ENCODE results near the gene GCK.

Gene GCK

DNA sequence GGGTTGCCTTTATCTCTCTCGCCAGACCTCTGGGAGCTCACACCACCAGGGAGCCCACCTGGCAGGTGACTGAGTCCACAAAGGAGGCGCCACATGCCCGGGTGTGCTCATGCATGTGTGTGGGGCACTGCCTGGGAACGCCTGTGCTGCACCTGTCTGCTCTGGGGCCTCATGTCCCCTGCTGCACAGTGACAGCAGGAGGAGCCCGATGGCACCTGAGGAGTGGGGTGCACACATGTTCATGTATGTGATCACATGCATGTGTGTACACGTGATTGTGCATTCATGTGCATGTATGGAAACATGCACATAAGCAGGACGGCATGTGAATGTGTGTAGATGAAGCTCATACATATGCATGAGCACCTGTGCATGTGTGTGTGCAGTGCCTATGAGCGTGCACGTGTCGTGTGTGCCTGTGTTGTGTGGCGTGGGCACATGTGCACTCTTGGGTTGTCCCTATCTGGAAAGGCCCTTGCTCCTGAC is 33.6 kb upstream of the GCK start:
- no peak for DNase-seq (ENCODE audit: low spot score)

DNA sequence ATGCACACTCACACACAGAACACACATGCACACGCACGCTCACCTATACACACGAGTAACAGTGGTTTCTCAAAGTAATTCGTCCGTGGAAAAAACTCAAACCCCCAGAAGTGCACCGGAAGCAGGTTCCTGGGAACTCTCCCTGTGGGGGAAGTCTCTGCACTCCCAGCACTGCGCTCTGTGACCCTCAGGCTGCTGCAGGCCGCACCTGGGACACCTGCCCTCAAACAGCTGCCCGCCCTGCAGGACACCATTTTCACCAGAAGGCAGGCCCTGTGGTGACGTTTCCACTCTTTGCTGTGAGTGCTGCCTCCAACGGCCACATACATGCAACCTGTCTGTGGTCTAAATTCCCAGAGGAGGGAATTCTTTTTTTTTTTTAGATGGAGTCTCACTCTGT is 32.8 kb upstream of the GCK start:
- DNase-seq (ENCODE audit: low spot score) = no peak

DNA sequence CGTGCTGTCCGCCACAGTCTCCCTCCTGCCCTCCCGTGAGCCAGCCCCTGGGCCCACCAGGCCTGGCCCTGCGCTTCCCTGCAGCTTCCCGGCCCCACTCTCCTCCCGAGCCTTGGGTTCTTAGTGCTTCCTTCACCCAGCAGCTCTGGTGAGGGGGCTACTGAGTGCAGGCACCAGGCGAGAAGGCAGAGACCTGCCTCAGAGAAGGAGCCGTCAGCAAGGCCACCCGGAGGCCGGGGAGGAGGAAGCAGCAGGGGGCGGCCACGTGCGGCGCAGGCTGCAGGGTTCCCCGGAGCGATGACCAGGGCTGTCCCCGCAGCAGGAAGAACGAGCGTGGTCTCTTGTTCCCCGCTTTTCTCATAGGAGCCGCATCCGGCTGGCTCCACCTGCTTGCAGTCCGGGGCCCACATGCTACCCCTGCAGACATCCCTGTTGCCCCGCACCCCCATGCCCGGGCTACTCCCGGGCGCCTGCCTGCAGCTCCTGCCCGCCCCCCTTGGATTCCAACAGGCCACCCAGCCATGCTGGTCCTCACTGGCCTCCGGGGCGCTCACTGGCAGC is 32.1 kb upstream of the GCK start:
- DNase-seq (ENCODE audit: low spot score) = no peak

DNA sequence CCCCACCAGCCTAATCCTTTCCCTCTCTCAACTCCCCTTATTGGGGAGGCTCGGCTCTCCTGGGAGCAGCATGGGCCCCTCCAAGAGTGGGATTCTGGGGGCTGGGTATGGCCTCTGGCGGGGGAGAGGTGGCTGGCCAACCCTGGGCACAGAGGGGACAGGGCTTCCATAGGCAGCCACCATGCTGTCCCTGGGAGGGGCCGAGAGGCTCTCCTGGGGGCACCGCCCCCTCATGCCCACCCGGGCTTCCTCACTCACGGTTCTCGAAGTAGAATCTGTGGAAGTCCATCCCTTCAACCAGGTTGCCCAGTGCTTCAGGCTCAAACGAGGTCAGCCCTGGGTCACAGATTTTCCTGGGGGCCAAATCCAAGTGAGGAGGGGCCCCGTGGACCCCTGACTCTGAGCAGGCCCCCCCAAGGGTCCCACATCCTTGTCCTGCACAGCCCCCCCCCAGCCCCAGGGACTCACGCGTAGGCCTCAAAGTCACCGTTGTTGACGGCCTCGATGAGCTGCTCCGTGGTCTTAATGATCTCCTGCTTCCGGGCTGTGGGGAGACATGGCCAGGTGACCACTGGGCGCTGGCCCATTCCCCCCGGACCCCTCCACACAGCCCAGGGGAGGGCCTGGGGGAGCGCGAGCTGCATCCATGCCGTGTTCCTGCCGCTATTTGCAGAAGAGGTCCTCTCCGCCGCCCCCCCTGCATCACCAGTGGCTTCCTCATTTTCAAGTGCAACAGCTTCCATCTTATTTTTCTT is 31.3 kb upstream of the GCK start:
- DNase-seq (ENCODE audit: low spot score) = no peak

DNA sequence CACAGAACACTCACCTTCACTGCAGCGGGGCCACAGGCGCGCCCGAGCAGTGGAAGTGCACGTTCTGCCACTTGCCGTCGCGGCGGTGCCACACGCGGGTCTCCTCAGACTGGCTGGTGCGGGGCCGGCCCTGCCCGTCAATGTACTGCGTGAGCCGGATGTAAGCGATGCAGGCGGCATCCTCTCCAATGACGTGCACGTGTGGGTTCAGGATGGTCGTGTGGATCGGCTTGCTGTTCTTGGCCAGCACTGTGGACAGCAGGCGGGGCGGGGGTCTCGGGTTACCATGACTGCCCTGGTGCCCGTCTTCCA is 30.8 kb upstream of the GCK start:
- DNase-seq (ENCODE audit: low spot score) = no peak

DNA sequence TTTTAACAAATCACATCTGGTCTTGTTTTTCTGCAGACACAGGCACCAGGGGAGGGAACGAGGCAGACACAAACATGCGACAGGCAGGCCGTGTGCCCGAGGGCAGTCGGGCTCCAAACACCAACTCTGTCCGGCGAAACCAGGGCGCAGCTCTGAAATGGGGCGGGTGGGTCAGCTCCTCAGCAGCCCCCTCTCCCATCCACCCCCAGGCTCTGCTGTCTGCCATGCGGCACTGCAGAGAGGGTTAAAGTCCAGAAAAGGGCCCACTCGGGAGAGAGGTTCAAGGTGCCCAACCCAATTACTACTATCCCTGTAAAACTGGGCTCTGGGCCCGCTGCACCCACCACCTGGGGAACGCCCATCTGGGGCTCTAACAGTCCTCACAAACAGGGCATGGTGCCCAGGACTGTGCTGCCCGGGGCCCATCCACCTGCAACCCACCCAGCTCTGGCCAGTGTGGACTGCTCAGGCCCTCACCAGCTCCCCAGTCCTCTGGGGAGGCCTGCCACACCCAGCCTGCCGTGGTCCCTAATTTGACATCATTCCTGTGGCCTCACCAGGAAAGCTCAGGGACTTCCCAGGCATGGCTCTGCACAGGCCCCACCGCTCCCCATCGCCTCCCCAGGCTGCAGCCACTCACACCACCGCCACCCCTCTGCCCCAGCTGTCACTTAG is 30.3 kb upstream of the GCK start:
- DNase-seq (ENCODE audit: low spot score) = no peak

DNA sequence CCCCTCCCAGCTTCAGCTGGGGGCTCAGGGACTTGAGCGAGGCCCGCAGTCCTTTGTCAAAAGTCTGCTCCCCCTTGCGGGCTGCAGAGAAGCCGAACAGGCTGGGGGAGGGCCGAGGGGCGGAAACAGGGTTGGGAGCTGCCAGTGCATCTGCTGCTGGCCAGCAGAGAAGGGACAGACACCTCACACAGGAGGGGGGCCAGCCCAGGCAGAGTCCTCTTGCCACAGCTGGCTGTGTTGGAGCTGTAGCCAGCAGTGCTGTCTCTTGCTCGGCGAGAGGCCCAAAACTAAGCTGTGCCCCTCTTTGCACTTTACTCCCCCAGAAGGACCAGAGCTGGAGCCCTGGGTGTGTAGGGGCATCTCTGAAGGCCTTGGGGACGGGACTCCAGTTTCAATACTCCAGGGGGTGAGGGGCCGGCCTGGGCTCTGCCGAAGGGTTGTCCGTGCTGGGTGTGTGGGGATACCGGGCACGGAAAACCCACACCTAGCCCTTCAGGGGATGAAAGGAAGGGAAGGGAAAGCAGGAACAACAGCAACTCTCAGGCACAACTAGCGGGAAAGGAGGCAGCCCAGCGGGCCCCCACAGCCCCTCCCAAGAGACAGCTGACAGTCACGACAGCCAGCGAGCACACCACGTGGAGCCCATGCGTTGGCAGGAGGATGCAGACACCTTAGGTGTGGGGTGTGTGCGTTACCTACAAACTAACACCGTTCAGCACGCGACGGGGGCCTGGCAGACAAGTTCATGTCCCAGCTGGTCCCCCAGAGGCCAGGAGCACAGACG is 29.4 kb upstream of the GCK start:
- DNase-seq (ENCODE audit: low spot score) = no peak

DNA sequence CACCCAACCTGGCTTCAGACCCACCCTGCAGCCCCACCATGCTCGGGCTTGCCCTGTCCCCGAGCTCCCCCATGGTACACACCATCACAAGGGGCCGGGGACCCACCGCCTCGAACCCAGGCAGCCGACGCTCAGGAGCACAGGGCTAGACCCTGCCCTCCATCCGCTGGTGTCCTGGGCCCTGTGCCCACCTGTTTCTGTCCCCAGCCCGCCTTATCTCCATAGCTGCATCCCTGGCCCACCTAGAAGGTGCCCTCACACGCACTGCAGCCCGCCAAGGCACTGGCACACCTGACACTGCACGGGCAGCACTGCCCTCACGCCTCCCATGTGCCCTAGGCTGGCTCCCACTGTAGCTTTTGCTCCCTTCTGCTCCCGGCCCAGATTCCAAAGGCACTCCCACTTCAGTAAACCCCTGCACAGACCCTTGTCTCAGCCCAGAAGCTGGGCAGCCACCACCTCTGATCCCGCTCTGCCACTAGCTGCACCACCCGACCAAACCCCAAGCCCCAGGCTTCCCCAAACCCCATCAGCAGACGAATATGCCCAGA is 28.7 kb upstream of the GCK start:
- DNase-seq (ENCODE audit: low spot score) = no peak

DNA sequence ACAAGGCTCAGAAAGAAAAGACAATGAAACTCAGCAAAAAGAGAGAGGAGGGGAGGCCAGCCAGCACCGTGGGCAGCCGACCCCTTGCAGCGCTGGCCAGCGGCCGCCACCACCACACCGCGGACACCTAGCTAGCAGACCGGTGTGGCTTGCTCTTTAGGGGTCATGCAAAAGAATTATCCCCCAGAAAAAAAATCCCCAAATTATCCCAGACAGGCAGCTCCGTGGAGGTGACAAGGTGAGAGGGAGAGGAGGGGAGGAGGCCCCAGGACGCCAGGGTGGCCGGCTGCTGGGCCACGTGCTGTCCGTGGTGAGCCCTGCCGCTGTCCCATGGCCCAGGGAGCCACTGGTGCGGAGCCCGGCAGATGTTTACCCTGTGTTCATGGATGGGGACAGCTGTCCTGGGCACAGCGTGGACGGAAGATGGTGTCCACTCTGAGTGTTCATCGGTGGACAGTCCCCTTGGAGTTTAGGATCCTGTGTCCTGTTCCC is 28.0 kb upstream of the GCK start:
- DNase-seq (ENCODE audit: low spot score) = no peak

DNA sequence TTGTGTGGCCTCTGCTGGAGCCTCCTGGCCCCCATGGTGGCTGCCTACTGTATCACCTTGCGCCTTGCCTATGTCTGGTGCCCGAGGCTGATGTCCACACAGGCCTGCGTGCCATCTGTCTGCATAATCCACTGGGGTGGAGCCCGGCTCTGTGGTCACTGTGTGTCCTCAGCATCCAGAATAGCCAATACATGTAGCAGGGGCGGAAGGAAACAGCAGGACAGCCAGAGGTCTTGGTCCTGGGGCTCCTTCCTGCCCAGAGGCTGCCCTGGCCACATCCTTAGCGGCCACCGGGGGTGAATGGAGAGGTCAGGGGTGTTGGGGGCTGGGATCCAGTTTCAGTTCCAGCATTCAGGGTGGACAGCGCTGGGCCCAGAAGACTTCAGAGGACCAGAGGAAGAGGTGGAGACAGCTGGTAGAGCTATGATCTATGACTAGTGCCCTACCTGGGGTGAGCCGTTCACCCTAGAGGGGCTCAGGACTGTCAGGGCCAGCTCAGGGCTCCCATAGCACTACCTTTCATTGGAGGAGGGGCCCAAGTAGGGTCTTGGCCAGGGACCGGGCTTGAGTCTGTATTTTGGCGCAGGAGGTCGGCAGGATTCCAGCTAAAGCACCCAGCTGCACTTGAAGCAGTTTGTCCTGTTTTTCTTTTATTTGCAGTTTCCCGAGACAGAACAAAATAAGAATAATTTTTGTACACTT is 27.4 kb upstream of the GCK start:
- DNase-seq (ENCODE audit: low spot score) = no peak

DNA sequence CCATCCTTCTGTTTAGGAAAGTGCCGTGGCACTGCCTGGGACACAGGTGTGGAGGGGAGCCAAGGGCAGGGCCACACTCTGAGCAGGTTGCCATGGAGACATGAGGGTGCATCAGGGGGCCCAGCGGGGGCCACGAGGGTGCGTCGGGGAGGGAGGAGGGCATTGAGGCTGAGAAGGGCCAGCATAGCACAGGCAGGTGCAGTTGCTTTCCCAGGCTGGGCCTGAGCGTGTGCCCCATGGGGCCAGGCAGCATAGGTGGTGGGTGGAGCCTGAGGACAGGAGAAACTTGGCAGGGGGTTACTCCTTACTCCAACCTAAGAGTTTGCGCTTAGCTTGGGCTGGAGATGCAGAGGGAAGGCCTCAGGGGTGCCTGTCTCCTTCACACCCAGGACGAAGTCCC is 26.8 kb upstream of the GCK start:
- no peak for DNase-seq (ENCODE audit: low spot score)

DNA sequence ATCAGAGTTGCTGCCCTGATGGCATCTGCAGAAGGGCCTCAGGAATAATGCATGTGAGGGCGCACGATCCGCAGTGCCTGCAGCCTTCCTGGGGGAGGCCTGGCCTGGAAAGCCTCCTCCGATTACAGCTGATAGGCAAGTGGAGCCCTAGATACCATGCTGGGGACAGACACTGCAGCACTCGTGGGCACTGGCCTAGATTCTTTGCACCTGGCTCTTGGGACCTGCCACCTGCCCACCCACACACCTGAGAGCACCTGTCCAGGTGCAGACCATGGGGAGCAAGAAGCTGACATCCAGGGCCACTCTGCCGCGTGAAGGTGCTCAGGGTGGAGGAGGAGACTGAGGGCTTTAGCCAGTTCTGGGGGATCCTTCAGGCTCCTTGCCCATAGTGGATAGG is 26.3 kb upstream of the GCK start:
- no peak for DNase-seq (ENCODE audit: low spot score)

DNA sequence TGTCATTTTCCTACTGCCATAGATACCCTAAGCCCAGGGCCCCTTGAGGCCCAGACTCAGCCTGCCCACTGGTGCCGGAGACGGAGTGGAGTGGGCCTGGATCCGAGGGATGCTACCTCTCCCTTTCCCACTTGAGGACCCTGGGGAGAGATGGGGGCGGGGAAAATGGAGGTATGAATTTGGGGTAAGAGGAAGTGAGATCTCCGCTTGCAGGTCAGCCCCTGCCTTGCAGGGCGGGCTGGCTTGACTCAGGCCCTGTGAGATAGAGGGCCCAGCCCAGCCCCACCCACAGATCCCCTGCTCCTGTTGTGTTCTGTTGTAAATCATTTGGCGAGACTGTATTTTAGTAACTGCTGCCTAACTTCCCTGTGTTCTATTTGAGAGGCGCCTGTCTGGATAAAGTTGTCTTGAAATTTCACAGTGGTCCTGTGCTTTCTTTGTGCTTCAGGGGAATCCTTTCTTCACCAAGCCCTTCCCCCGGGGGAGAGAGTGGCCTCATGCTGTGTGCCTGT is 24.7 kb upstream of the GCK start:
- no peak for DNase-seq (ENCODE audit: low spot score)

DNA sequence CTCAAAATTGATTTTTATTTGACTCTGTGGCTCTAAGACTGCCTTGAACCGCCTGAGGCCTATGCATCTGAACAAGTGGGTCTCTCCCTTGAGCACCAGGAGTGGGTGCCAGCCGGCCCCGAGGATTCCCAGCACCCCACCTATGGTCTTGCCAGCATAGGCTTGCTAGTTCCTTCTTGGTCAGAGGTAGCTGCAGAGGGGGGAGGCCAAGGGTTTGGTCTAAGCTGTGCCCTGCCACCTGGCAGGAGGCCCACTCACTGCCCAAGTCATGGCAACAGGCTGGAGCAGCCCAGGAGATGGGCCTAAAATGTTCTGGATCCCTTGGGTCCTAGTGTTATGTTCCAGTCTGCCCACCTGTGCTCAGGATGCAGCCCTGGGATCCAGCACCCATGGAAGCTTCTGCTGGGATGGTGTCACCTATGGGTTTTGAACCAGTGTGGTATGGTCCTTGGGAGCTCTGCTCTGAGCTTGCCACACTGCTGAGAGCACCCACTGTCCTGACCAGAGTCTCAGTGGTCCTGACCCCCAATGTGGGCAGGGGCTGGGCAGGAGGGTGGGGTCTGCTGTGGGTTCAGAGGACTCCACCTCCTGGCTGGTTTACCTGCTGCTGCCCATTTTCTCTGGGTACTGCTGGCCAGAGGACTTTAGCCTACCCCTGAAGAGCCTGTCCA is 24.1 kb upstream of the GCK start:
- no peak for DNase-seq (ENCODE audit: low spot score)

DNA sequence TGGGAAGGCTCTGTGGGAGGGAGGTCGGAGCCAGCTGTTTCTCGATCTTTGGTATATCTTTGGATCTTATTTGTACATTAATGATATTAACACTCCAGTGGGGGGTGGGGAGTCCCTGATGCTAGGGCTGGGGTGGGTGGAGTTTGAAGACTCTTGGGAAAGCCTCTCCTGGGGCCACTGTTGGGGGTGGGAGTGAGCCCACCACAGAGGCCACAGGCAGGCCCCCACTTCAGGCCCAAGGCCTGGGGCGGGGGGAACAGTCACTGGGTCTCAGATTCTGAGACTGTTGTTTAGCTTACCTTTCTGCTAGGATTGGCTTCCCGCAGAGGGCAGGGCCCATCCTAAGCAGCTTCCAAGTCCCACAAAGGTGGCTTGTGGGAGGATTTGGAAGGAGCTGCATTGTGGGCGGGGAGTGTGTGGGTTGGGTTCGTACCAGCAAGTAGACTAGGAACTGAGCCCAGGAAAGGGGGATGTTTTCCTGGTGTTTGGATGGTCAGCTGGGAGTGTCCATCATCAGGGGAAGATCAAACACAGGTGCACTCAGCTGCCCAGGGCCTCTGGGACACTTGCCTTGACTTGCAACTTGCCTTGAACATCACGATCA is 23.4 kb upstream of the GCK start:
- DNase-seq (ENCODE audit: low spot score) = no peak

DNA sequence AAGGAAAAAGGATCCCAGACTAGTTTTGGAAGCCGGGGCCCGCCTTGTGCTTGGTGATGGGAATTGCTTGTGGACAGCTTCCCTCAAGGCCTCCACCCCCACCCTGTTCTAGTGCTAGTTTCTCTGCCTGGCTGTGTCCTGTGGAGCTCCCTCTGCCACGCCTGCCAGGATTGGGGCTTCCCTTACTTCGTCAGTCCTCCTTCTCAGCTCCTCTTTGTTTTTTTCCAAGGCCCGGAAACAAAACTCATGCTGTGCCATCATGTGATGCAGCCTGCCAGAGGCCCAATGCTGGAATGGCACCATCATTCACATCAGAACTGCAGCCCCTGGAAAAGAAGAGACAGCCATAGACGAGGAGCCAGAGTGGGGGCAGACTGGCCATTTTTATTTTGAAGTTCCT is 22.8 kb upstream of the GCK start:
- DNase-seq (ENCODE audit: low spot score) = no peak

DNA sequence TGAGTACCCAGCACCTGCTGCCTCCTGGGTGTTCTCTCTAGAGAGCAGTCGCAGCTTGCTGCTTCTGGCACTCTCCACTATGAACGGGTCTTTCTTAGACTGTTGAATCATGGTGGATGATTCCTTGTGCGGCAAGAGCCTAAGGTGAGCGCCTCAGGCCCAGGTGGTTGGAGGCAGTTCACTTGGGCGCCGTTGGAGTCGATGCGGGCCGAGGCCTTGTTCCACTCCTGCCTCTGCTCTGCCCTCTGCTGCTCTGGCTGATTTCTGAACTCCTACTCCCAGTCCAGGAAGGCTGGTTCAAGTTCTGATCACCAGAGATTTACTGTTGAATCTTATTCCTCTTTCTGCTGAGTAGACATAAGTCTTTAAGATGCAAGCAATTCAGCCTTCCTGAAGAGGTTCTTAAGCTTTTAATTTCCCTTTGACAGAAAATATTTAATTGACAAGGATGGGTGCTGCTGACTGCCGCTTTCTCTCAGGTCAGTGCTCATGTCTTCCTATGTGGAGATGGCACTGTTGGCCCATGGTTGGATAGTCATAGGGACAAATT is 22.0 kb upstream of the GCK start:
- no peak for DNase-seq (ENCODE audit: low spot score)

DNA sequence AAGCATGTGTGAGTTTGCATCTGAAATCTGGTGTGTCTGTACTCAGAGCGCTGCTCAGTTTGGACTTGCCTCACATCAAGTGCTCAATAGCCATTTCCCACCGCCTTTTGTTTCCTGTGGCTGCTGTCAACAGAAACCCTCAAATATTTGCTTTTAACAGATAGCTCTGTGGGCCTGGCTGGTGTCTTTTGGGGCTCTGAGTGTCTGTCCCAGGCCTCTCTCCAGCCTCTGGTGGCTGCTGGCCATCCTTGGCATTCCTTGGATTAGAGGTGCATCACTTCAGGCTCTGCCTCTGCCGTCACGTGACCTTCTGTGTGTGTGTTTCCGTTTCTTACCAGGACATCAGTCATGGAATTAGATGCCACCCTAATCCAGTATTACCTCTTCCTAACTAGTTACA is 20.9 kb upstream of the GCK start:
- no peak for DNase-seq (ENCODE audit: low spot score)

DNA sequence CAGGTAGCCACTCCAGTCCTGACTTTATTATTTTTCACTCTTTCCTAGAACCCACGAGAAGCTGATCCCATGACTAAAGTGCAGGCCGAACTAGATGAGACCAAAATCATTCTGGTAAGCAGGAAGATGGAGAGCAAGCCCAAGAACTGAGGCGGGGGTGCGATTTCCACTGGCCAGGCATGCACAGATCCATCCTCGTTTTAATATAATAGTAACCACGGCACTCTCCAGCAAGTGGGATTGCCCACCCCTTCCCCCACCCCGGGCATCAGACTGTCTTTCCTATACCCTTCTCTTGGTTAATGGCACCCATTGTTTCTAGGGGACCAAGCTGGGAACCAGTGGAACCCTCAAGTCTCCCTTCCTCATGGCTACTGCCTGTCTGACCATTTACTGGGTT is 18.8 kb upstream of the GCK start:
- no peak for DNase-seq (ENCODE audit: low spot score)

DNA sequence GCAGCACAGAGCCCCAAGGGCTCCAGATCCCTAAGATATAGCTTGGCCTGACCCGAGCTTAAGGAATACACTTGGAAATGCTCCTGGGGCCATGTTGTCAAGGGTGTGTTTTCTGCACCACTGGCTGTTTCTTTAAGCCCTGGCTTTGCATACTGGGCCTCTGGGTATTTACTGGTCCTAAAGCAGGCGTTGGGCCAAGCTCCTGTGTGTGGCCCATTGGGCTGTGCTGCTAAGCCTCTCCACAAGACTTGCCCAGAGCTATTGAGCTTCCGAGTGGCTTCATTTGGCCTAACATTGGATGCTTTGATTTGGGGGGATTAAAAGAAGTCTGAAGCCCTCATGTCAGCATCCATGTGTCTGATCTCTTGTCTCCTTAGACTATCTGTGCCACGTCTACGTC is 16.8 kb upstream of the GCK start:
- DNase-seq (ENCODE audit: low spot score) = no peak

Data from activated CD4-positive, alpha-beta T cell treated with anti-CD3 and anti-CD28 coated beads, Interleukin-2, Interleukin-4, amounts not matched to agents 100 ng/mL and 50 ng/mL, durations not matched to agents 16 hours and 8 hours (primary cell).